Choroid plexus epithelial cell (primary cell): ENCODE data around the gene DNAH14.

Experiments used
- DNase-seq: peaks from one replicate; pipeline ENCODE4 v3.0.0-alpha.2; 2010; ENCODE audit warnings: low read depth
- H3K4me3 ChIP-seq: 2 replicates; pipeline ENCODE4 v1.5.1; 2011; ENCODE audit warnings: low read depth, mild to moderate bottlenecking, control low read depth, low read length, moderate library complexity
- CTCF ChIP-seq: conservative IDR thresholded peaks from 2 replicates; pipeline ENCODE4 v1.5.1; 2011; ENCODE audit warnings: low read depth, mild to moderate bottlenecking, control low read depth, inconsistent platforms, low read length, moderate library complexity

DNAH14 gene

GRCh38 chr1:224903955-224904354 is 25.5 kb upstream of the DNAH14 start:
- TF ChIP-seq CTCF: no peak
- no peak for DNase-seq
- H3K4me3 ChIP-seq: no peak overlapping the region

GRCh38 chr1:224906340-224906739 is 23.1 kb upstream of the DNAH14 start:
- no peak for TF ChIP-seq CTCF
- H3K4me3 ChIP-seq: no peak overlapping the region
- DNase-seq: no peak

- no peak for TF ChIP-seq CTCF
- DNase-seq: no peak
- H3K4me3 ChIP-seq: no peak overlapping the region
Observed at GRCh38 chr1:224911217-224911616, 18.3 kb upstream of the DNAH14 start.

GRCh38 chr1:224914292-224914900 is 15.1 kb upstream of the DNAH14 start:
- peak; percentile 2 for DNase-seq
- TF ChIP-seq CTCF: no peak
- H3K4me3 ChIP-seq: no peak overlapping the region

- no peak for TF ChIP-seq CTCF
- H3K4me3 ChIP-seq: no peak overlapping the region
- no peak for DNase-seq
Observed at GRCh38 chr1:224919508-224919907, 10.0 kb upstream of the DNAH14 start.

GRCh38 chr1:224920930-224921329 is 8.5 kb upstream of the DNAH14 start:
- H3K4me3 ChIP-seq: no peak overlapping the region
- TF ChIP-seq CTCF: no peak
- DNase-seq: no peak

- no peak overlapping the region for H3K4me3 ChIP-seq
- no peak for DNase-seq
- no peak for TF ChIP-seq CTCF
Observed at GRCh38 chr1:224921354-224921753, 8.1 kb upstream of the DNAH14 start.
